RKO (cell line): ENCODE measurements around the gene RALGPS2.

Experiments used
- DNase-seq: peaks from one replicate; pipeline ENCODE4 v3.0.0-alpha.2; 2016; ENCODE audit warnings: low spot score

Gene RALGPS2

DNA sequence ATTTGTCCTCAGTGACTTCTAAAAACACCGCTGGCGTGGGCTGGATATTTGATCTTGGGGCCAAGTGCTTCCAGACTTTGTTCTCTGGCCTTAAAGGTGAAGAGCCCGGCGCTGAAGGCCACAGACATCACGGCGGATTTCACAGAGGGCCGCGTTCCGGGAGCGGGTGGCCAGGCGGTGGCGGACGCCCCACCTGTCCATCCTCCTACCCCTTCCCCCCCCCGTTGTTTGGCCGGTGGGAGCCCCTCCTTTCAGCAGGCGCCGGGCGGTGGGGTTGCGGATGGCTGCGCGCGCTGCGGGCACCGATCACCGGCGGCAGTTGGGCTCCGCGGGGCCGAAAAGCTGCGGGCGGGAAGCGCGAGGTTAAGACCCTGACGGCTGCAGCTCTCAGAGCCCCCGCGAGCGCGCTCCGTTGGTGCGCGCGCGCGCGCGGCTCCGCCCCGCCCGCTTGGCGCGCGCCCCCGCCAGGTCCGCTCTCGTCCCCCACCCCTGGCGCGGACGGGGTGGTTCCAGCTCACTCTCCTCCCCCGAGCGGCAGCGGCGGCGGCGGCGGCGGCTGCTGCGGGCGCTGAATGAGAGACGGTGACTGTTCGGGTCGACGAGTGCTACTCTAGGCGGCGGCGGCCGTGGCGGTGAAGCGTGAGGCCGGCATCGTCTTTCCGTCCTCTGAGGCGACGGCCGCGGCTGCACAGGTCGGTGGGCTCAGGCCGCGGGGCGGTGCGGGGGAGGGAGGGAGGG is at the start of gene RALGPS2:
Gene RALGPS2, plus strand, starts transcription at position 517 of the 738 bp plus-strand sequence. CDS start 51,521 bp downstream, outside the sequence.
- DNase-seq, result peak; percentile 83

- no peak for DNase-seq
Observed at GRCh38 chr1:178679237-178679636, 45.8 kb upstream of the RALGPS2 start.

DNA sequence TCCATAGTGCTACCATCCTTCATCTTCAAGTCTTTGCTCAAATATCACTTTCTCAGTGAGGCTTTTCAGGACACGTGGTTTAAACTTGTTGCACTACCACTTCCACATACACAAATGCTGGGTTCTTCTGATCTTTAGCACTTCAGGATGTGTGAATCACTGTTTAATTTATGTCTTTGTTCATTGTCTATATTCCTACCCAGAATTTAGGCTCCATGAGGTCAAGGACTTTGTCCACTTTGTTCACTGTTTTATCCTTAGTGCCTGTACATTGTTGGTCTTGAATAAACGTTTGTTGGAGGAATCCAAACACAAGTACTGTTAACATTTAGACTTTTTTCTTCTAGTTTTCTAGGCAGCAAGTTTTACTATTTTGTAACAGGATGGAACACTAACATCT is 42.6 kb upstream of the RALGPS2 start:
- no peak for DNase-seq

DNA sequence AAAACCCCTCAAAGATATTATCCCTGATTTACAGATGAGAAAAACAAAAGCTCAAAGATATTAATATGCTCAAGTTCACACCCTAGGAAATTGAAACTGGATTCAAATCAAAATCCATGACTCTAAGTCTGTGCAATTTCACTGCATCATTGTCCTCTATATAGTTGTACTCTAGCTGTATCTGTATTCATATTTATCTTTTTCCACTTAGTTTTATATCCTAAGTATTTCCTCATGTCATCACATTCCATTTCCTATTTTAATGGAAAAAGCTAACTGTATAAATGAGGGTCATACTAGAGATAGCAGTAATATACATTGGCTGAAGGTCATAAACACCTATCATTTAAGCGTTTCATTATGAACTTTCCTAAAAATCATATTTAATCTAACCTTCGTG is 42.2 kb upstream of the RALGPS2 start:
- no peak for DNase-seq

- no peak for DNase-seq
Observed at GRCh38 chr1:178683291-178683690, 41.8 kb upstream of the RALGPS2 start.

DNA sequence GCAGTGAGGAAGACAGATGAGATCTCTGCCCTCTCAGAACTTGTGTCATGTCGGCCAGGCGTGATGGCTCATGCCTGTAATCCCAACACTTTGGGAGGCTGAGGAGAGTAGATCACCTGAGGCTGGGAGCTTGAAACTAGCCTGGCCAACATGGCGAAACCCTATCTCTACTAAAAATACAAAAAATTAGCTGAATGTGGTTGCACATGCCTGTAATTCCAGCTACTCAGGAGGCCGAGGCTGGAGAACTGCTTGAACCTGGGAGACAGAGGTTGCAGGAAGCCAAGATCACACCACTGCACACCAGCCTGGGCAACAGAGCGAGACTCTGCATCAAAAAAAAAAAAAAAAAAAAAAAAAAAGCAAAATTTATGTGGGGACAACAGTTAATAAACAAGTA is 40.9 kb upstream of the RALGPS2 start:
- DNase-seq, result no peak

DNA sequence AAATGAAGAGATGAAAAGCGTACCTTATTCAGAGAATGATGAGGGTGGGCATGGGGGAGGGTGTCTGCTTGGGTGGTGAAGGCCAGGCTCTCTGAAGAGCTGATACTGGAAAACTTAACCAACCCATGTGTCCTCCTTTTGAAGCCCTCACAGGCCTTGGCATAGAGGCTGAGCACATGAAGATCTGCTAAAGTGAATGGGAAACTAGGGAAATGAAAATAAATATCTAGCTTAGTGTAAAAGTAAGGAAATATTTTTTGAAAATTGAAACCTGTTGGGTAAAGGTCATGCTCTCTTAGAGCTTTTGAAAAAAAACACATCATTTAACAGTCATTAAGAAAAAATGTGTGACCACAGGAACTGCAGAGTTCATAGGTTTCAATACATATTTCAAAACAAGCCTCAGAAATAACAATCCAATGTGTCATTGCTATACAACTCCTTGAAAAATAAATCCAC is 40.5 kb upstream of the RALGPS2 start:
- DNase-seq, result peak; percentile 91

- DNase-seq, result no peak
Observed at GRCh38 chr1:178686407-178686806, 38.6 kb upstream of the RALGPS2 start.

- no peak for DNase-seq
Observed at GRCh38 chr1:178688244-178688643, 36.8 kb upstream of the RALGPS2 start.

GRCh38 chr1:178689769-178690168 is 35.3 kb upstream of the RALGPS2 start:
- no peak for DNase-seq

GRCh38 chr1:178690496-178690895 is 34.5 kb upstream of the RALGPS2 start:
- no peak for DNase-seq

GRCh38 chr1:178692564-178693327 is 32.3 kb upstream of the RALGPS2 start:
- DNase-seq, result no peak

DNA sequence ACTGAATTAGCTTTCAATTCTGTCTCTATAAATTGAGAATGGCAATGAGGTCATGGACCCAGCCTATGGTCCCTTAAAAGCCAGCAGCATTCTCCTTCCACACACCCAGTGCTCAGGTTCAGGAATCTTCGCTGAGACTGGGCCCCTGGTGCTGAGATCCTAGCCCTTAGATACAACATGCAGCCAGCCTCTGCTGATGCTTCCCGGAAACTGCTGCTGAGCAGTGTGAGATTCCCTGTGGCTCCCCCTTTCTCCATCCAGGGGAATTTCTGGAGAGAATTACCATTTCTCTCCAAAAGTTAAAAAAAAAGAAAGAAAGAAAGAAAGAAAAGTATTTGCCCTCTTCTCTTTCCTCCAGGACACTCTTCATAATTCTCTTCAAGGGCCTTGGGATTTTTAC is 31.7 kb upstream of the RALGPS2 start:
- DNase-seq, result peak; percentile 43

DNA sequence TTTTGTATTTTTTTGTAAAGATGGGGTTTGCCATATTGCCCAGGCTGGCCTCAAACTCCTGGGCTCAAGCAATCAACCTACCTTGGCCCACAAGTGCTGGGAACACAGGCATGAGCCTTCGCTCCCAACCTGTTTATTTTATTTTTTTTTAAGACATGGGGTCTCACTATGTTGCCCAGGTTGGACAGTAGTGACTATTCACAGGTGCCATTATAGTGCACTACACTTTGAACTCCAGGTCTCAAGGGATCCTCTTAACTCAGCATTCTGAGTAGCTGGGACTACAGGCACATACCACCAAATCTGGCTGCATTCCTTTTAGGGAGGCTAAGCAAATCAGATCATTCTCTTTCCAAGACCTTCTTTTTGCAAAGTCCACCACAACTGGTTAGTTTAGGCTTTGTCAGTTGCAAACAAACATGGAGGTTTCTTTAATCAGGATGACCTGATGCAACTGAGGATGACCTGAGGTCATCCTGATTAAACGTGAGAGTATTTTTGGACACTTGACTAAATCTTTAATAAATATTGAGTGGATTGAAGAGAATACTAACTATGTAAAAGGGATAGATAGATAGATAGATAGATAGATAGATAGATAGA is 30.0 kb upstream of the RALGPS2 start:
- DNase-seq, result no peak

DNA sequence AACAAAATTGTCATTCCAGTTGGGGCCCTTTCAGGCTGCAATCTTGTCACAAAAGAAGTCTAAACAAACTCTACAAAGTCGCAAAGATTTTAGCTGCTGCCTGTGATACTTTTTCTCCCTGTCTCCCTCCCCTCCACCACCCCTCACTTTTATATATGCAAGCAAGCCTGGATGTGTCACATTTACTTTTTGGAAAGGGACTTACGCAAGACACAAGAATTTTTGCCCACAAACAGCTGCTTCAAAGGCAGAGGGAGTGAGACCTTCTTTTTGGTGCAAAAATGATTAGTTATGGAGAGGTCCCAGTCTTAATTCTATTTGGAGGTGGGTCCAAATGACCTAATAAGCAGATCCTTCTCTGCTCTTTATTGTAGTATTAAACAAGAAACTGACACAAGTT is 22.9 kb upstream of the RALGPS2 start:
- DNase-seq, result no peak

- no peak for DNase-seq
Observed at GRCh38 chr1:178704833-178705232, 20.2 kb upstream of the RALGPS2 start.

DNA sequence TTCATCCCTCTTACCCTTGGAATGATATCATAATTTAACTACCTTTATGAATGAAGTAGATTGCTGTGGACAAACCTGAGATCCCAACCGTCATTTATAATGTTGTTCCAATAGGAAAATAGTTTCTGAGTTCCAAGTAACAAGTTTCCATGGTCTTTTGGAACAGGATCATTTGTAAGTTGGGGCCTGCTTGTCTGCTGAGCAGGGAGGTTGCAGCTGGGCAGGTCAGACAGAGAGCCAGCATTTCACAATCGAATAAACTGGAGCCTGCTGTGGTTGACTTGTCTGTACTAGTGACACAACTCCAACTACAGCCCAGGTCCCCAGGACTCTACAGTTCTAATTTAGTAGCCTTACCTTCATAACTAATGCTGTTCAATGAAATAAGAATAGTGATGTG is 18.6 kb upstream of the RALGPS2 start:
- DNase-seq, result no peak

- DNase-seq, result no peak
Observed at GRCh38 chr1:178713259-178713658, 11.8 kb upstream of the RALGPS2 start.

GRCh38 chr1:178714453-178714852 is 10.6 kb upstream of the RALGPS2 start:
- DNase-seq, result no peak

DNA sequence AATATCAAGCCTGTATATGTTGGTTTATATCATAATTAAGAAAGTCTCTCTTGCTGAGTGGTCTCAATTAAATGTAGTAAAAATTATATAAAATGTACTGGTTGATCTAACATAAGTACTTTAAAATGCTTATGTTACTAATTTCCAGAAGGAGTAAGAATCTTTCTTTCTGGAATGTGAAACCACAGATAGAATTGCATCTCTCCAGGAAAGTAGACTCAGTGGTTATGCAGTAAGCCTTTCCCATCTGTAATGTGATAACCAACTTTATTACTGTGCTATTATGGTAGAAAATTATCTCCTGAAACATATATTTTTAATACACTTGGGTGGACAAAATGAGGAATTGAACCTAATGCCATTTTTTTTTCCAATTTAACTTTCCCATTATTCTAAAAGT is 8.9 kb upstream of the RALGPS2 start:
- DNase-seq, result no peak

DNA sequence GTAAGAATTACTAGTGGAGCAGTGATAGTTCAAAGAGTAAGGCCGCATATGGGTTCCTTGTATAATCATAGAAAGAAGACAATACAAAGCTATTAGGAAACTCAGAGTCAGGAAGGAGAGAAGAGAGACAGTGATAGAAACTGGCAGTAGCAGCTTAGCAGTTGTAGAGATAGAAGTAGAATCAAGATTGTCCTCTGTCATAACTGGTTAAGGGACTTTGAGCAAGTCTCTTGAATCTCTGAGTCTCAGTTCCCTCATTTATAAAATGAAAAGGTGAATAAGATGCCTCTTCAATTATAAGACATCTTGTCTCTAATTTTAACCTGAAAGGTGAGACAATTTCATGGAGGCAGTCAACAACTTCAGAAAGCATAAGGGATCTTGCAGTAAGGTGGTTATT is 6.5 kb upstream of the RALGPS2 start:
- DNase-seq, result no peak

DNA sequence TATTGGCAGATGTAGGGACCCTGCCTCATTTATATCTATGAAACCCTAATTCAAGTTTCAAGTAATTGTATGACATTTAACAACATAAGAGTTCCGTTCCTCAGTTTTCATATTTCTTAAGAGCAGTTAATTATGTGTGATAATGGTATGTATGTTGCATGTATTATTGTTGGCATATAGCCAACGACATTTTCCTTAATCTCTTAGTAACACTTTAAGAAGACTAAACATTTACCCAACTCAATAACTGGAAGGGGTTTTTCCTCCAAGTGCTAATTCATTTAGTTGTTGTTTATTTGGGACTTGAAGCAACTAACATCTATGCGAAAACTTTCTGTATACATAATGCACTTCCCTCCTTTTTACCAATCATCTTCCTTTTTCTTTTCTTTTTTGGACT is 1.5 kb upstream of the RALGPS2 start:
- no peak for DNase-seq

GRCh38 chr1:178724376-178724727 is 692 bp upstream of the RALGPS2 start:
- no peak for DNase-seq
